Fibroblast of mammary gland (primary cell): Measurements from ENCODE around the gene YAF2.

ENCODE experiments used
- DNase-seq: peaks from one replicate; pipeline ENCODE4 v3.0.0-alpha.2; 2010; ENCODE audit warnings: low read depth
- H3K4me3 ChIP-seq: 2 replicates; pipeline ENCODE4 v1.5.1; 2011; ENCODE audit warnings: low read depth, mild to moderate bottlenecking, low read length, moderate library complexity; ENCODE audit not compliant: control insufficient read depth
- TF ChIP-seq, protein P1 (sequence below): conservative IDR thresholded peaks from 2 replicates; pipeline ENCODE4 v1.5.1; 2011; ENCODE audit warnings: low read depth, low read length, inconsistent platforms; ENCODE audit not compliant: control insufficient read depth, insufficient read depth

The YAF2 gene

DNA sequence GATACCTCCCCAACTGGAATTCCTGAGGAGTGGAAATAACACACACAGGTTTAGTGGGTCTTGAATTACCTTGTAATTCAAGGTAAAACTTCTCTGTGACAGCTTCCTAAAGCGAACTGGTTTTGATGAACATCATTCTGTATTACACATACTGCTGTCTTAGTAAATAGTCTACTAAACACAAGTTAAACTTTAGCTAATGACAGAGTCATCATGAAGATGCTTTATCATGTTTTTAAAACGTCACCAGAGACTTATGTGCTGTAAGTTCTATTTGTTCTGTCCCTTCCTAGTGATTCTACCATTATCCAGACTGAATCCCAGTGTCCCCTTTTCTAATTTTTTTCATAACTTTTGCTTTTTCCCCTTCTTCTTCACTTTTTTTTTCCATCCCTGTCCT is 81.8 kb downstream of the YAF2 start:
- DNase-seq: no peak
- TF ChIP-seq, protein P1, sequence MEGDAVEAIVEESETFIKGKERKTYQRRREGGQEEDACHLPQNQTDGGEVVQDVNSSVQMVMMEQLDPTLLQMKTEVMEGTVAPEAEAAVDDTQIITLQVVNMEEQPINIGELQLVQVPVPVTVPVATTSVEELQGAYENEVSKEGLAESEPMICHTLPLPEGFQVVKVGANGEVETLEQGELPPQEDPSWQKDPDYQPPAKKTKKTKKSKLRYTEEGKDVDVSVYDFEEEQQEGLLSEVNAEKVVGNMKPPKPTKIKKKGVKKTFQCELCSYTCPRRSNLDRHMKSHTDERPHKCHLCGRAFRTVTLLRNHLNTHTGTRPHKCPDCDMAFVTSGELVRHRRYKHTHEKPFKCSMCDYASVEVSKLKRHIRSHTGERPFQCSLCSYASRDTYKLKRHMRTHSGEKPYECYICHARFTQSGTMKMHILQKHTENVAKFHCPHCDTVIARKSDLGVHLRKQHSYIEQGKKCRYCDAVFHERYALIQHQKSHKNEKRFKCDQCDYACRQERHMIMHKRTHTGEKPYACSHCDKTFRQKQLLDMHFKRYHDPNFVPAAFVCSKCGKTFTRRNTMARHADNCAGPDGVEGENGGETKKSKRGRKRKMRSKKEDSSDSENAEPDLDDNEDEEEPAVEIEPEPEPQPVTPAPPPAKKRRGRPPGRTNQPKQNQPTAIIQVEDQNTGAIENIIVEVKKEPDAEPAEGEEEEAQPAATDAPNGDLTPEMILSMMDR: no peak
- no peak overlapping the region for H3K4me3 ChIP-seq

DNA sequence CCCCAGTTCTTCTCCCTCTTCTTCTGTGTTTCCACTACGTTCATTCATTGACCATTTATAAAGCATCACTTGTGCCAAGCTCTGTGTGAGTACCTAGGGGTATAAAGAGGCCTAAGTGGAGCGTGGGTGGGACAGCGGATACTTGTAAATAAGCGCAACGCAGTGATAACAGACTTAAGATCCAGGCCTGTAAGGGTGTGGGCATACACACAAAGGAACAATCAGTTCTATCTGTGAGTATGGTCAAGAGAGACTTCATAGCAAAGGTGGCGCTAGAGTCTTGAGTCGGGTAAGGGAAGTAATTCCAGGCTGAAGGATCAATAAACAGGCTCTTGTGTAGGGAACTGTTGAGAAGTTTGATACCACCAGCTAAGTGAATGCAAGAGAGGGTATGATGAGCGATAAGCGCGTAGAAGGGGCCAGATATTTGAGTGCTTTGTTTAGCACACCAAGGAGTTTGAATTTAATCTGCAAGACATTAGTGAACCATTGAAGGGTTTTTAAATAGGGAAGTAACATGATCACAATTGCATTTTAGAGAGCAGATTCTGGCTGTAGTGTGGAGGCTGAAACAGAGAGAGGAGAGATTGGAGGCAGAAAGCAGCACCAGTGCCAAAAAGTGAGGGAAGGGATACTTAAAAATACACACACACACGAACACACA is 92.4 kb downstream of the YAF2 start:
- peak; percentile 28 for DNase-seq
- no peak overlapping the region for H3K4me3 ChIP-seq
- TF ChIP-seq, protein P1: no peak

DNA sequence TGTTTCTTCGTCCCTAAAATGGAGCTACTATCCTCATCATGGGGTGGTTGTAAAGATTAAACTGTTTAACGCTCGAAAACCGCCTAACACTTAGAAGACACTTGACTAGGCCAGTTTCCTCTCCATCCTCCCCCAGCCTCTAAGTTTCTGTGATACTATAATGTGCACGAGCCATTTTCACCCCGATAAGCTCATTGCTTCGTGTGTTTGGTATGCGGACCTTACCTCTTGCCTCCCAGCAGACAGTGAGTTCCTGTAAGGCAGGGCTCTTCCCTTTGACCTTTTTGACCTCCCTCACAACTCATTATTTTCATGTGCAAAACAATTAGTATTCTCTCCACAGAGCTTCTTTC is 92.9 kb downstream of the YAF2 start:
- no peak for DNase-seq
- TF ChIP-seq, protein P1: no peak
- peak overlapping the region; percentile 47 for H3K4me3 ChIP-seq

DNA sequence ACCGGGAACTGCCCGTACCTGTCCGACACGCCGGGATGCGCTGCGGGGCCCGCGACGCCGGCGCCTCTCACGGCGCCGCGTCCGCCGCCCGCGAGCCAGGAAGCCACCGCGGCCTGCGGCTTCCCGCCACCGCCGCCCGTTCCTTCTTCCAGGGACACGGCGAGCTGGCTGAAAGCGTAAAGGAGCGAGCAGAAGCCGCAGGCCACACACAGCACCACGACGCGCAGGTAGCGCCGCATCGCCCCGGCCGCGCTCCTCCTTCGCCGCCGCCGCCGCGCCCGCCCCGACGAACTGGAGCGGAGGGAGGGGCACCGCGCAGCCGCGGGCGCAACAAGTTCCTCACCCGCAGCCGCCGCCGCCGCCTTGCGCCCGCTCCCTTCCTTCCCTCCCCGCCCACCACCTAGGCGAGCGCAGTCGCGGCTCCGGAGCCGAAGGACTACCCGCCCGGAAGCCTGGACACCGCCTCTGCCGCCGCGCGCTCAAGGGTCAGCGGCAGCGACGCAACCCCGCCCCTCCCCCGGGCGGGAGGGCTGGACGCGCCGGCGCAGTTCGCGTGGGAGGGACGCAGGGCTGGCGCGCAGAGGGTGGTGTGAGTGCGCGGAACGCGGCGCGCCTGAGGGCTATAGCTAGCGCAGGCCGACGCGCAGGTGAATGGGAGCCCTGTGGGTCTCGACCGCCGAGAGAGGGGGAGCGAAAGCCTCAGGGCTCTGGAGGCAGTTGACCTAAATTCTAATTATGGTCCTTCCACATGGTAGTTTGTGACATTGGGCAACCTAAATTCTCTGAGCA is 93.4 kb downstream of the YAF2 start, which contains the start of gene GXYLT1:
TSS of gene GXYLT1 (minus strand) at position 467 of the 789 bp plus-strand sequence. CDS start at position 239, 228 bp downstream.
- DNase-seq: peak; percentile 88
- TF ChIP-seq, protein P1: no peak
- H3K4me3 ChIP-seq: peak within 1 kb of the TSS; percentile 64

DNA sequence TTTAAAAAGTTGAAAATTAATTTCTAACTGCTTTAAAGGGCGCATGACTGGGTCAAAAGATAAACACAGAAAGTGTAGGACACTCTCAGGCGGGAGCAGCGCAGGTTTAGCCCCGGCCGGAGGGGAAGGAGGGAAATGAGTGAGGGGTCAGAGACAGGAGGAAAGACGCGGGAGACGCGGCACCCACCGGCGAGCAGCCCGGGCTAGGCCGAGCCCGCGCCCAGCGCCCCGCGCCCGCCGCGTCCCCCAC is 94.0 kb downstream of the YAF2 start:
- peak overlapping the region; percentile 64 for H3K4me3 ChIP-seq
- DNase-seq: no peak
- TF ChIP-seq, protein P1: no peak

DNA sequence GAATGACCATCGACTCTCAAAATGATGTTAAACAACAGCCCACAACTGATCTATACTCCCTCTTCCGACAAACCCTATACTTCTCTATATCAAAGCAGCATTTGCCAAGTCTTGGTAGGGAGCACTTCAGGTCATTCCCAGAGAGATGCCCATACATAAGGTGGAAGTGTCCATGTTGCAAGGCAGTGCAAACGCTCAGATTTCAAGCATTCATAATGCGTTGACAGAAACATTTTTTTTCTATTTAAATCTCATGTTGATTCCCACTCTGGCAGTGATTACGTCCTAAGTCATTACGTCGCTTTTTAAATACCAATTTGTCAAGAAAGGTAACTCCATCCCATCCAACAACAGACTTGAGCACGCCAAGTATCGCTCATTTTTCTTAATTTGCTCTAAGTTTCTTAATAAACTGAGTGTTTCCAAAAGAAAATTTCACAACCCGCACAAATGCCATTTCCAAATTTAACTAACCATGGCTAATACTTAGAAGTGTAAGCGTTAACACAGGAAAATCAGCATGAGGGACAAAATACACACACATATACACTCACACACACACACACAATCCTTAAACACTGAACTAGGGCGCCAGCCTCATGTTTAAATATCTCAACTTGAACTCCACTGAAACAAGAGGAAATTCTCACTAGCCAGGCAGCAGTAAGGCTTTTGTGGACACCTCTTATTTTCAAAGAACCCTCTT is 94.4 kb downstream of the YAF2 start:
- TF ChIP-seq, protein P1: no peak
- peak; percentile 27 for DNase-seq
- peak overlapping the region; percentile 64 for H3K4me3 ChIP-seq
